GM12865 (cell line): Measurements from ENCODE around the gene CNTNAP2.

Experiments
- DNase-seq: peaks from one replicate; pipeline ENCODE4 v3.0.0; 2010; ENCODE audit warnings: low read depth
- H3K4me3 ChIP-seq: 2 replicates; pipeline ENCODE4 v1.5.1; 2011; ENCODE audit warnings: mild to moderate bottlenecking, low read depth, low read length, control low read depth
- TF ChIP-seq, protein P1 (sequence below): IDR thresholded peaks from 2 replicates; pipeline ENCODE4 v1.5.1; 2011; ENCODE audit warnings: low read length, control low read depth, low read depth, inconsistent platforms; ENCODE audit not compliant: insufficient read depth; ENCODE audit errors: missing control alignments

Gene CNTNAP2

DNA sequence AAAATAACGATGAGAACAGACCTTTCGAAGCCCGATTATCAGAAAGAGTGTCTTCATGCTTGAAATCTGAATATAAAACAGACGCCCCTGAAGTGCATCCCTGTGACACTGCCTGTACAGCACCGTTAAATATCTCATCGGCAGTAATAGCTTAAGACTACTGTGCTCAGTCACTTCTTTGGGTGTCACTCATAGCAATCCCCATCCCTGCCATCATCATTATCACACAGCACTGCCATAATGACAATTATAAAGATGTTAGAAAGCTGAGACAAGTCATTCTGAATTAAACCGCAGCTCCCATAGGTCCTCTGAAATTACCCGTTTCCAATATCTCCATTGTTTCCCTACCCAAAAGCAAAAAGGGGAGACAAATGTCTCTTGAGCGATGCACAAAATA lies 1906.2 kb downstream of the CNTNAP2 start:
- no peak for DNase-seq
- no peak overlapping the region for H3K4me3 ChIP-seq
- TF ChIP-seq, protein P1, sequence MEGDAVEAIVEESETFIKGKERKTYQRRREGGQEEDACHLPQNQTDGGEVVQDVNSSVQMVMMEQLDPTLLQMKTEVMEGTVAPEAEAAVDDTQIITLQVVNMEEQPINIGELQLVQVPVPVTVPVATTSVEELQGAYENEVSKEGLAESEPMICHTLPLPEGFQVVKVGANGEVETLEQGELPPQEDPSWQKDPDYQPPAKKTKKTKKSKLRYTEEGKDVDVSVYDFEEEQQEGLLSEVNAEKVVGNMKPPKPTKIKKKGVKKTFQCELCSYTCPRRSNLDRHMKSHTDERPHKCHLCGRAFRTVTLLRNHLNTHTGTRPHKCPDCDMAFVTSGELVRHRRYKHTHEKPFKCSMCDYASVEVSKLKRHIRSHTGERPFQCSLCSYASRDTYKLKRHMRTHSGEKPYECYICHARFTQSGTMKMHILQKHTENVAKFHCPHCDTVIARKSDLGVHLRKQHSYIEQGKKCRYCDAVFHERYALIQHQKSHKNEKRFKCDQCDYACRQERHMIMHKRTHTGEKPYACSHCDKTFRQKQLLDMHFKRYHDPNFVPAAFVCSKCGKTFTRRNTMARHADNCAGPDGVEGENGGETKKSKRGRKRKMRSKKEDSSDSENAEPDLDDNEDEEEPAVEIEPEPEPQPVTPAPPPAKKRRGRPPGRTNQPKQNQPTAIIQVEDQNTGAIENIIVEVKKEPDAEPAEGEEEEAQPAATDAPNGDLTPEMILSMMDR, result no peak

DNA sequence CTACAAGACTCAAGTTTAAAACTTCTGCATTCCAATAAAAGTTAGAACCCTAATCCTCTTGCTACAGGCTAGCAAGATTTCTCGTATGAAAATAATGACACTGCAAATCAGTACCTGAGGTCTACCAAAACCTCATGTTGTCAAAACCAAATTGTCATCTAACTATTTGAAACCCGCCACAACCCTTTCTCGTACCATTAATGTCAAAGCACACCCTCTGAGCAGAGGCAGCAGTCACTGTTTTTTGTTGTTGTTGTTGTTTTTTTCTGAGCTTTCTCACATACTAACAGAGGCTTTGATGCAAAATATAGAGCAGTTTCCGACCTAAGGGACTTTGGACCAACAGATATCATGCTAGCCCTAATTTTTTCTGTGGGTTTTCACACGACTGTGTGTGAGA lies 1910.1 kb downstream of the CNTNAP2 start:
- no peak overlapping the region for H3K4me3 ChIP-seq
- TF ChIP-seq, protein P1, result no peak
- DNase-seq, result peak; percentile 41

DNA sequence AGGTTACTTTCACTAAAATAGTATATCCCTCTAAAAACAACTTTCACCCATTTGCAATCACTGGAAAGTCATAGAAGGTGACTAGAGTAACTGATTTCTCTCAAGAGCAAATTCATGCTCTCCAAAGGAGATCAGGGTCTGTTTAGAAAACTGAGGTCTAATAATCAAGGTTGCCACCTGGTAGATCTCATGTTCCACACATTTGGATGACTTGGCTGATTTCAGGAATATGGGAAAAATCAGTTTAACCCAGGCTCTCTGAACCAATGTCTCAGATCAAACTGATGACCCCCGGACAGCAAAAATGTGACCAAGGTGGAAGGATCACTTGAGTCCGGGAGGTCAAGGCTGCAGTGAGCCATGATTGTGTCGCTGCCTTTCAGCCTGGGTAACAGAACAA lies 1911.6 kb downstream of the CNTNAP2 start:
- TF ChIP-seq, protein P1, result no peak
- no peak for DNase-seq

DNA sequence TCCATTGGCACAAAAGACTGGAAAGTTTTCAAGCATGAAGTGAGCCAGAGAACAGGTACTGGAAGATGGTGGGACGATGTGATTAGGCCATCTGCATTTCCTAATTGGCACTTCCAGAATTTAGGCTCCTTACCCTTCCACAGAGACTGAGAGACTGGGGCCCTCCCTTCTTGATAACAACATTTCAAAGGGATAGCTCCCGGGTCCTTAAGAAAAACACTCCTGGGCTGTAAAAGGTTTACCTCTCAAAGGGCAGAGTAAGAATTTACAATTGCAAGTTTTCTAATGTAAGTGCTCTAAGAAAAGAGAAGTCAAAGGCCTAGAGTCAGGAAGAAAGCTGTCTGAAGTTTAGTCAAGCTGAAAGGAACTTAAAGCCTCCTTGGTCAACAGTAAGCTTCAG lies 1914.4 kb downstream of the CNTNAP2 start:
- TF ChIP-seq, protein P1, result no peak
- DNase-seq, result no peak

More for the DNA sequence above, 1911.6 kb downstream of the CNTNAP2 start:
- H3K4me3 ChIP-seq, result no peak overlapping the region

DNA sequence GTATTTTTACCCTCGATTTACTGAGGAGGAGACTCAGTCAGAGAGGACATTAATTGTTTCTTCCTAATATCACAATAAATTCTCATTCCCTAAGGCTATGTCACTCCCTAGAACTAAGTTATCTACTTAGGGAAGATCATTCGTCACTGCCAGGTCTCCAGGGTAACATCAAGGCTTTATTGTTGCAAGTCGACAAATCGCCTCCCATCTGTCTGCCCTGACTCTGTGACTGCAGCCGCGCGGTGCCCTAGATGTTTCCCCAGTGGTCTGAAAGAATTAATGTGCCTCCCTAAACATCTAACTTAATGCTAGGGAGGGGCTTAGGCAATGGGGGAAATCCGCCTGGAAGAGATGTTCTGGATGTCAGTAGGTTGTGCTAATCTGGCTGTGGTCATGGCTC lies 1915.2 kb downstream of the CNTNAP2 start:
- DNase-seq, result no peak
- TF ChIP-seq, protein P1, result no peak
- H3K4me3 ChIP-seq, result no peak overlapping the region

More for the DNA sequence above, 1914.4 kb downstream of the CNTNAP2 start:
- H3K4me3 ChIP-seq, result no peak overlapping the region

DNA sequence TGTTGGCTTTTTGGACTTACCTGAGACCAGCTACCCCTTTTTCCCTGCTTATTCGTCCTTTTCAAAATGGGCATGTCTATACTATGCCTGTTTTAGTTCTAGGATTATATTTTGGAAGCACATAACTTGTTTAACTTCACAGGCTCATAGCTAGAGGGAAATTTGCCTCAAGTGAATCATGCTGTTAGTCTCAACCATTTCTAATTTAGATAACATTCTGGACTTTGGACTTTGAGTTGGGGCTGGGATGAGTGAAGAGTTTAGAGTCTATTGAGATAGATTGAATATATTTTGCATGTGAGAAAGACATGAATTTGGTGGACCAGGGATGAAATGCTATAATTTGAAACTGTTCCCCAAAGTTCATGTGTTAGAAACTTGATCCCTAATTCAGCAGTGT lies 1919.3 kb downstream of the CNTNAP2 start:
- DNase-seq, result no peak
- TF ChIP-seq, protein P1, result no peak
- H3K4me3 ChIP-seq, result no peak overlapping the region

DNA sequence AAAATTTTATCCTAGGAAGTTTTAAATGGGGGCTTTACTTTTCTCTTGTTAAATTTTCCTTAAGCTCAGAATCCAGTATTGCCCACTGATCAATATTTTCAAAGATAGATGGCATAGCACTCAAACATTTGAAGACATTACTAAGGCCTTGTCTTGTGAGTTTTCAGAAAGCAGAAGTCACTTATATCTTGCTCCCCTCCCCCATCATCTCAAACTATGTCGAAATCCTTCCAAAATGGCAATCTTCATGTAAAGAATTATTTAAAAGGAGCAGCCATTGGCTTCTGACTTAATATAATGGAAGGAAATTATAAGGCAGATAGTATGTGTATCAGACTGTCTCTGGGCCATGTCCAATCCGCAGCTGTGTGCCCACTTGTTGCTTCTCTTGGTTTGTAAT lies 1920.4 kb downstream of the CNTNAP2 start:
- TF ChIP-seq, protein P1, result no peak
- no peak for DNase-seq

More for the DNA sequence above, 1920.4 kb downstream of the CNTNAP2 start:
- H3K4me3 ChIP-seq, result no peak overlapping the region
